CD4-positive, alpha-beta T cell (primary cell): ENCODE measurements around the gene TUBB3. TPM values are rescaled to one million over a fixed set of nuclear protein-coding genes. Genes with fewer than 3 reads are reported as not detected.
A peak's percentile ranks its signal among the peaks of the same experiment; 100 is the strongest.

Experiments
- ATAC-seq: fragments of 200-7000 bp; cut with Tn5 transposase; one replicate; pipeline ENCODE4 v1.10.0; 2022; ENCODE audit warnings: mild to moderate bottlenecking; ENCODE audit not compliant: poor library complexity
- CTCF ChIA-PET: fragments of 350-600 bp; sonication (Branson Sonifier 250); formaldehyde crosslinking; loops from one replicate; lab custom pipeline; 2021; ENCODE audit warnings: antibody characterized with exemption, inconsistent platforms; lab: Charles Lee
- POLR2A ChIA-PET: fragments of 350-600 bp; sonication (Branson Sonifier 250); formaldehyde crosslinking; loops from one replicate; lab custom pipeline; 2021; ENCODE audit warnings: antibody characterized with exemption, inconsistent platforms; lab: Charles Lee
- DNase-seq, 14 experiments: peaks; one replicate each; pipeline ENCODE4 v3.0.0-alpha.2; 2013 to 2020; ENCODE audit warnings: mixed read lengths in 2 of 14
- H3K27ac ChIP-seq, 2 donors: one replicate each; pipeline versions ENCODE4 v1.5.1 to v1.7.0; 2013; ENCODE audit warnings: low read length in 2 of 2, low read depth in 1 of 2, mild to moderate bottlenecking in 1 of 2
- H3K27me3 ChIP-seq, 2 experiments: 1 replicate in 1 of 2; 2 replicates in 1 of 2; pipeline versions ENCODE4 v1.6.1 to v1.7.0; 2013; ENCODE audit warnings: low read length in 2 of 2, control low read depth in 1 of 2, mild to moderate bottlenecking in 1 of 2, moderate library complexity in 1 of 2; ENCODE audit not compliant: insufficient read depth in 2 of 2, control insufficient read depth in 1 of 2
- H3K36me3 ChIP-seq: one replicate; pipeline ENCODE4 v1.6.1; 2013; ENCODE audit warnings: low read length, control low read depth; ENCODE audit not compliant: insufficient read depth
- H3K4me1 ChIP-seq: one replicate; pipeline ENCODE4 v1.6.1; 2013; ENCODE audit warnings: low read length, control low read depth; ENCODE audit not compliant: insufficient read depth
- H3K4me3 ChIP-seq: one replicate; pipeline ENCODE4 v1.5.1; 2013; ENCODE audit warnings: mild to moderate bottlenecking, low read length, moderate library complexity
- H3K9me3 ChIP-seq, 2 experiments: 1 replicate in 1 of 2; 2 replicates in 1 of 2; pipeline versions ENCODE4 v1.6.1 to v1.7.0; 2013; ENCODE audit warnings: low read length in 2 of 2, mild to moderate bottlenecking in 2 of 2, control low read depth in 1 of 2, moderate library complexity in 1 of 2; ENCODE audit not compliant: control insufficient read depth in 1 of 2, insufficient read depth in 1 of 2
- H3K27ac Mint-ChIP-seq: one replicate; pipeline ENCODE4 v1.8.0; 2020; ENCODE audit warnings: mixed read lengths
- H3K27me3 Mint-ChIP-seq: one replicate; pipeline ENCODE4 v1.8.0; 2021; ENCODE audit warnings: mixed read lengths
- H3K36me3 Mint-ChIP-seq: one replicate; pipeline ENCODE4 v1.8.0; 2021; ENCODE audit warnings: low read depth, mixed read lengths
- H3K4me1 Mint-ChIP-seq: one replicate; pipeline ENCODE4 v1.8.0; 2021; ENCODE audit warnings: low read depth, mixed read lengths
- H3K4me3 Mint-ChIP-seq: one replicate; pipeline ENCODE4 v1.8.0; 2020; ENCODE audit warnings: mild to moderate bottlenecking, mixed read lengths
- H3K9me3 Mint-ChIP-seq: one replicate; pipeline ENCODE4 v1.8.0; 2020; ENCODE audit warnings: mixed read lengths
- CTCF ChIP-seq: fragments of 200-600 bp; IDR thresholded peaks from one replicate; pipeline ENCODE4 v1.8.0; 2022; ENCODE audit warnings: antibody characterized with exemption, mild to moderate bottlenecking
- intact Hi-C, 2 experiments: fragments of 100-400 bp; cut with DNase I in 1 of 2; cut with micrococcal nuclease in 1 of 2; formaldehyde crosslinking; loops; one replicate each; pipeline versions ENCODE4 v1.15.1 to v1.9.0; 2023 to 2025; cut with DNase I, micrococcal nuclease
- total RNA-seq, 174 experiments: library from RNA in 2 of 174; stranded (reverse) in 2 of 174; gene quantifications; one replicate each; pipeline ENCODE4 v1.2.3 and lab custom pipeline; 2021 to 2026

Gene TUBB3
- total RNA-seq, 2 experiments from 2014 or later = 0.78 to 0.88 TPM

- ChIA-PET POLR2A (no interaction called here), CTCF (no interaction called here)
- no peak for DNase-seq
- peaks cover 10% of the 10 kb centered on the region for H3K36me3 Mint-ChIP-seq
- intact Hi-C loops = loop anchor here in 1 of 2 experiments (5.0 to 10.0 kb wide), 2 partner anchors 153 to 1265 kb away; partner anchors contain the start of genes CTU2, FANCA and RNF166
- no peak for TF ChIP-seq CTCF
- no peaks in the 10 kb centered on the region for H3K9me3 Mint-ChIP-seq
- H3K4me1 Mint-ChIP-seq = peaks cover 30% of the 10 kb centered on the region
- no peaks in the 10 kb centered on the region for H3K27me3 Mint-ChIP-seq
- no peak for ATAC-seq
- no peaks in the 10 kb centered on the region for H3K9me3 ChIP-seq
- no peak overlapping the region for H3K27ac Mint-ChIP-seq
- no peak overlapping the region for H3K4me3 ChIP-seq
- no peak overlapping the region for H3K27ac ChIP-seq
- H3K27me3 ChIP-seq = no peaks in the 10 kb centered on the region
- H3K4me3 Mint-ChIP-seq = peak overlapping the region; percentile 20
- peaks cover 2% of the 10 kb centered on the region for H3K36me3 ChIP-seq
- H3K4me1 ChIP-seq = peaks cover 38% of the 10 kb centered on the region
Observed at GRCh38 chr16:89969741-89970410, 46.7 kb downstream of the TUBB3 start.

- peaks cover 4% of the 10 kb centered on the region for H3K36me3 ChIP-seq
- peaks cover 4% of the 10 kb centered on the region for H3K36me3 Mint-ChIP-seq
- H3K27ac Mint-ChIP-seq = peak overlapping the region; percentile 66
- intact Hi-C loops = loop anchor here in 1 of 2 experiments (1.0 to 10.0 kb wide), 4 partner anchors 23 to 1267 kb away; partner anchors contain the start of genes CTU2, DEF8, FANCA and RNF166
- ChIA-PET POLR2A (interaction anchor here (1.0 to 2.8 kb wide), 3 partner anchors 12 to 98 kb away, joined by 3 to 13 read pairs (median 3); partner anchors contain the start of gene TCF25), CTCF (no interaction called here)
- no peaks in the 10 kb centered on the region for H3K9me3 Mint-ChIP-seq
- H3K27ac ChIP-seq = peak overlapping the region in 1 of 2 donors; percentile 63
- ATAC-seq (no peak), DNase-seq (peak in 2 of 14 experiments; percentile 5 to 11)
- peak overlapping the region; percentile 96 for H3K4me3 ChIP-seq
- no peaks in the 10 kb centered on the region for H3K27me3 Mint-ChIP-seq
- no peaks in the 10 kb centered on the region for H3K9me3 ChIP-seq
- H3K4me1 ChIP-seq = peaks cover 38% of the 10 kb centered on the region
- no peaks in the 10 kb centered on the region for H3K27me3 ChIP-seq
- H3K4me3 Mint-ChIP-seq = peak overlapping the region; percentile 84
- peaks cover 35% of the 10 kb centered on the region for H3K4me1 Mint-ChIP-seq
- no peak for TF ChIP-seq CTCF
Observed at GRCh38 chr16:89971495-89972243, 48.5 kb downstream of the TUBB3 start.
